ENCODE measurements around the gene CDK5R1. TPM values are rescaled to one million over a fixed set of nuclear protein-coding genes. Genes with fewer than 3 reads are reported as not detected.

The CDK5R1 gene
- polyA plus RNA-seq, 1 donor (not counting 4 experiments of a cell fraction or from before 2014, with no cell fraction given) = 2.9 TPM

GRCh38 chr17:32493571-32493970, 6.8 kb downstream of the CDK5R1 start:
- H3K79me2 ChIP-seq (ENCODE audit: control insufficient read depth, insufficient read depth, low read length) = peaks cover 26% of the 10 kb centered on the region
- H3K4me2 ChIP-seq (ENCODE audit: control insufficient read depth, extremely low read depth, insufficient read depth, low read depth, low read length) = no peak overlapping the region
- H3K4me3 ChIP-seq (ENCODE audit: control insufficient read depth in 2 of 3, extremely low read depth in 1 of 3, insufficient read depth in 2 of 3, low read depth in 1 of 3, low read length in 3 of 3) = no peak overlapping the region
- H3K27me3 ChIP-seq (ENCODE audit: control insufficient read depth, extremely low read depth, insufficient read depth, low read length) = no peaks in the 10 kb centered on the region
- DNase-seq (ENCODE audit: low read depth, low spot score) (no peak), FAIRE-seq (no peak)
- dilution Hi-C loops (cut with MboI; ENCODE audit: extremely low pct_ligation_motif_present, low sequenced_read_pairs) = no loop called here
- no peak overlapping the region for H3K27ac ChIP-seq (ENCODE audit: control insufficient read depth, insufficient read depth, low read length)
- H3K9ac ChIP-seq (ENCODE audit: control insufficient read depth, extremely low read depth, insufficient read depth, low read length) = no peak overlapping the region
- H3K36me3 ChIP-seq (ENCODE audit: control insufficient read depth in 2 of 2, extremely low read depth in 1 of 2, insufficient read depth in 2 of 2, low read length in 2 of 2) = peaks cover 4 to 15% of the 10 kb centered on the region in 2 experiments
- H3K9me3 ChIP-seq (ENCODE audit: control insufficient read depth, low read depth, low read length) = no peaks in the 10 kb centered on the region
- no peak overlapping the region for H2AFZ ChIP-seq (ENCODE audit: control insufficient read depth, low read length)
- peaks cover 61% of the 10 kb centered on the region for H3K4me1 ChIP-seq (ENCODE audit: control insufficient read depth, extremely low read depth, insufficient read depth, low read length)
- peaks cover 4% of the 10 kb centered on the region for H3K9me1 ChIP-seq (ENCODE audit: control insufficient read depth, extremely low read depth, insufficient read depth, low read length)
- H4K20me1 ChIP-seq (ENCODE audit: control insufficient read depth, extremely low read depth, insufficient read depth, low read length) = no peaks in the 10 kb centered on the region
- TF ChIP-seq, protein P1, sequence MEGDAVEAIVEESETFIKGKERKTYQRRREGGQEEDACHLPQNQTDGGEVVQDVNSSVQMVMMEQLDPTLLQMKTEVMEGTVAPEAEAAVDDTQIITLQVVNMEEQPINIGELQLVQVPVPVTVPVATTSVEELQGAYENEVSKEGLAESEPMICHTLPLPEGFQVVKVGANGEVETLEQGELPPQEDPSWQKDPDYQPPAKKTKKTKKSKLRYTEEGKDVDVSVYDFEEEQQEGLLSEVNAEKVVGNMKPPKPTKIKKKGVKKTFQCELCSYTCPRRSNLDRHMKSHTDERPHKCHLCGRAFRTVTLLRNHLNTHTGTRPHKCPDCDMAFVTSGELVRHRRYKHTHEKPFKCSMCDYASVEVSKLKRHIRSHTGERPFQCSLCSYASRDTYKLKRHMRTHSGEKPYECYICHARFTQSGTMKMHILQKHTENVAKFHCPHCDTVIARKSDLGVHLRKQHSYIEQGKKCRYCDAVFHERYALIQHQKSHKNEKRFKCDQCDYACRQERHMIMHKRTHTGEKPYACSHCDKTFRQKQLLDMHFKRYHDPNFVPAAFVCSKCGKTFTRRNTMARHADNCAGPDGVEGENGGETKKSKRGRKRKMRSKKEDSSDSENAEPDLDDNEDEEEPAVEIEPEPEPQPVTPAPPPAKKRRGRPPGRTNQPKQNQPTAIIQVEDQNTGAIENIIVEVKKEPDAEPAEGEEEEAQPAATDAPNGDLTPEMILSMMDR (optimal IDR thresholded peaks at IDR 0.05 in 1 of 3, IDR thresholded peaks at IDR 0.05 in 1 of 3, conservative IDR thresholded peaks at IDR 0.05 in 1 of 3; ENCODE audit: extremely low read depth in 1 of 3, insufficient read depth in 2 of 3, low read length in 3 of 3) = no peak
- TF ChIP-seq EZH2 (IDR thresholded peaks at IDR 0.05; ENCODE audit: low read length) = no peak

- peaks cover 21% of the 10 kb centered on the region for H3K79me2 ChIP-seq (ENCODE audit: control insufficient read depth, insufficient read depth, low read length)
- no peak overlapping the region for H3K4me2 ChIP-seq (ENCODE audit: control insufficient read depth, extremely low read depth, insufficient read depth, low read depth, low read length)
- no peaks in the 10 kb centered on the region for H4K20me1 ChIP-seq (ENCODE audit: control insufficient read depth, extremely low read depth, insufficient read depth, low read length)
- DNase-seq (ENCODE audit: low read depth, low spot score) (no peak), FAIRE-seq (no peak)
- H3K4me1 ChIP-seq (ENCODE audit: control insufficient read depth, extremely low read depth, insufficient read depth, low read length) = peaks cover 57% of the 10 kb centered on the region
- TF ChIP-seq, protein P1 (optimal IDR thresholded peaks at IDR 0.05 in 1 of 3, IDR thresholded peaks at IDR 0.05 in 1 of 3, conservative IDR thresholded peaks at IDR 0.05 in 1 of 3; ENCODE audit: extremely low read depth in 1 of 3, insufficient read depth in 2 of 3, low read length in 3 of 3) = no peak
- no peak for TF ChIP-seq EZH2 (IDR thresholded peaks at IDR 0.05; ENCODE audit: low read length)
- peaks cover 2% of the 10 kb centered on the region for H3K9me1 ChIP-seq (ENCODE audit: control insufficient read depth, extremely low read depth, insufficient read depth, low read length)
- no peak overlapping the region for H2AFZ ChIP-seq (ENCODE audit: control insufficient read depth, low read length)
- dilution Hi-C loops (cut with MboI; ENCODE audit: extremely low pct_ligation_motif_present, low sequenced_read_pairs) = no loop called here
- no peaks in the 10 kb centered on the region for H3K27me3 ChIP-seq (ENCODE audit: control insufficient read depth, extremely low read depth, insufficient read depth, low read length)
- no peak overlapping the region for H3K4me3 ChIP-seq (ENCODE audit: control insufficient read depth in 2 of 3, extremely low read depth in 1 of 3, insufficient read depth in 2 of 3, low read depth in 1 of 3, low read length in 3 of 3)
- H3K9me3 ChIP-seq (ENCODE audit: control insufficient read depth, low read depth, low read length) = no peaks in the 10 kb centered on the region
- no peak overlapping the region for H3K27ac ChIP-seq (ENCODE audit: control insufficient read depth, insufficient read depth, low read length)
- peaks cover 4 to 10% of the 10 kb centered on the region in 2 experiments for H3K36me3 ChIP-seq (ENCODE audit: control insufficient read depth in 2 of 2, extremely low read depth in 1 of 2, insufficient read depth in 2 of 2, low read length in 2 of 2)
- no peak overlapping the region for H3K9ac ChIP-seq (ENCODE audit: control insufficient read depth, extremely low read depth, insufficient read depth, low read length)
These were observed 7.3 kb downstream of the CDK5R1 start for GRCh38 chr17:32493976-32494513.

Measured in keratinocyte (primary cell).